T-helper 1 cell (primary cell): ENCODE results near the gene CAPZA2.
"Not testable (repeated sequence)": the region's sequence is repeated elsewhere in the genome, so short reads cannot be mapped to it uniquely, and the experiment has no call there.

Experiments used
- DNase-seq, 5 donors: peaks; one replicate each; pipeline ENCODE4 v3.0.0-alpha.2; 2012 to 2020

The CAPZA2 gene

DNA sequence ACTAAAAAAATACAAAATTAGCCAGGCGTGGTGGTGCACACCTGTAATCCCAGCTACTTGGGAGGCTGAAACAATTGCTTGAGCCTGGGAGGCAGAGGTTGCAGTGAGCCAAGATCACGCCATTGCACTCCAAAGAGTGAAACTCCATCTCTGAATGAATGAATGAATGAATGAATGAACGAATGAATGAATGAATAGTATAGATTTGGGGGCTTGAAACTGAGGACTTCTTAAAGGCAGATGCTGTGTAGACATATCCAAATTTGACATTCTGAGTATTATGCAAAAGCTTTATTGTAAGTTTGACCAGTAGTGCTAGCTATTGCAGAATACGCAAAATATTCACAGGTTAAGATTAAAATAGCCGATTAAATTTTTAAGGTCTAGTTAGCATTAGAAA is 60.2 kb downstream of the CAPZA2 start:
- DNase-seq, result no peak

GRCh38 chr7:116924741-116925140 is 62.4 kb downstream of the CAPZA2 start:
- DNase-seq, result no peak

DNA sequence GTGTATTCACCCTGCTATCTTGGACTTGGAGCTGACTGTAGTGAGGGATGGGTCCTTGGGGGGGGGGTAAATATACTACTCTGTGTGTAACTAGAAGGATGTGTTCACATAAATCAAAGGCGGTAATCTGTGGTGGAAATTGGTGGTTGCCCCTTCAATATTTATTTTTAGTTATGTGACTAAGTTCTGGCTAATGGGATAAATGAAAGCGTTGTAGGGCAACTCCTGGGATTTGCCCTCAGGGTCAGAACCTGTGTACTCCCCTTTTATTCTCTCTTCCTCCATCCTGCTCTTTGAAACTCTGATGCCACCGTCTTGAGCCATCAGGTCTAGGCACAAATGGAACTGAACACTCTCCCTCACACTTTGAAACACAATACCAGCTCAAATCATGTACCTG is 66.6 kb downstream of the CAPZA2 start:
- DNase-seq, result no peak

DNA sequence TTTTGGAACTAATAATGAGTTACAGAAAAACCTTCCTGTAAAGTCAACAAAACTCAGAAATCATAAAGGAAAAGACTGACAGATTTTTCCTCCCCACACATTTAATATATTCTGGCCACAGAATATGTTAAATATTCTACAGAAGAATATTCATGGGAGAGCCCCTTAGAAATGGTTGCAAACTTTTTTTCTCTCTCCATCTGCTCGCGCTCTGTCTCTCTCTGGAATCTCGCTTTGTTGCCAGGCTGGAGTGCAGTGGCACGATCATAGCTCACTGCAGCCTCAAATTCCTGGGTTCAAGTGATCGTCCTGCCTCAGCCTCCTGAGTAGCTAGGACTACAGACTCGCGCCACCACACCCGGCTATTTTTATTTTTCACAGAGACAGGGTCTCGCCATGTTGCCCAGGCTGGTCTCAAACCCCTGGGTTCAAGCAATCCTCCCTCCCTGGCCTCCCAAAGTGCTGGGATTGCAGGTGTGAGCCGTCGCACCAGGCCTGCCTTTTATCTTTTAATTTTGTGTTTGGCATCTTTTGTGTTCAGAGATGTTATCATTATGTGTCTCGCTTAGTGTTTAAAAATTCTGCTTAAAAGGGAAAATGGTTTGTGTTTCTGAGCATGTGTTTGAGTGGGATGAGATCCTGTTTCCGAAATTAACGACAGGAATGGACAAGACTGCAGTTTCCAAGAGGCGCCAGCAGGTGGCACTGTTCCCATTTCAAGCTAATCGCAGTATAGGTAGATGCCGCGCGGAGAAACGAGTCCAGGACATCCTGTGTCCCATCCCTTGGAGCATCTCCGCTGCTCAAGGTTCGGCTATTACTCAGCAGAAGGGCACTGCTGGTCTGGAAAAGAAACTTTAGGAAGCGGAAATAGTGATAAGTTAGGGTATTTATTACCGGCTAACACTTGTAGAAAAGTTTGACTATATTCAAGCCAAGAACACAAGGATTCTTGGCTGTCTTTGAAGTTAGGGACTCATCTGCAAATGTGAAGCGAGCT is 67.8 kb downstream of the CAPZA2 start:
- DNase-seq, result peak; percentile 45 to 76 (median 58)

DNA sequence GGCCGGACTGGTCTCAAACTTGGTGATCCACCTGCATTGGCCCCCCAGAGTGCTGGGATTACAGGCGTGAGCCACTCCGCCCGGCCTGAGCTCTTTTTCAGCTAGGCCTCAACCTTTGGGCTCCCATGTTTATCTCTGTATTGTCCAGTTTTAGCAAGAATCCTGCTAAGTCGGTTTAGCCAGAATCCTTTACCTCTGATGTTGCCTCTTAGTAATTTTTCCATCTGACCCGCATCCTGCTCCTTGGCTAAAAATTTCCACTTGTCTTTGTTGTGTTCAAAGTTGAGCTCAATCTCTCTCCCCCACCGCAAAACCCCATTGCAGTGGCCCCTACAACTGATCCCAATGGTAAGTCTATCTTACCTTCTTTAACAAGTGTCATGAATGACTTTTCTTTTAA is 70.2 kb downstream of the CAPZA2 start:
- no peak for DNase-seq

DNA sequence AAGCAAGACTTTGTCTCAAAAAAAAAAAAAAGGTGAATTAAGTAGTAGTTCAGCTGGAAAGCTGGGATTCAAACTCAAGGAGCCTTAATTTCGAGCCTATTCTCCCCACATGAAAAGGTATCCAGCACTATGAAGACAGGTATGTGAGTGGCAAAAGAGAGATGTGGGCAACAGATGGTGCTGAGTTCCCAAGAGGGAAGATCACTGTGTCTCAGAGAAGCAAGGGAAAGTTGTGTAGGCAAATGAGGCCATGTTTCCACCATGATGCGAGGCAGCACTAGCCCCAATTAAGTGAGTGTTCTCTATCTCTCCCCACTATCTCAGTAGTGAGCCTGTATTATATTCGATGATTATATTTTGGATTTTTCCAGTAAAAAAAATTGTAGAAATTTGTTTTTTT is 71.1 kb downstream of the CAPZA2 start:
- DNase-seq, result no peak

GRCh38 chr7:116934580-116934979 is 72.2 kb downstream of the CAPZA2 start:
- DNase-seq, result no peak

DNA sequence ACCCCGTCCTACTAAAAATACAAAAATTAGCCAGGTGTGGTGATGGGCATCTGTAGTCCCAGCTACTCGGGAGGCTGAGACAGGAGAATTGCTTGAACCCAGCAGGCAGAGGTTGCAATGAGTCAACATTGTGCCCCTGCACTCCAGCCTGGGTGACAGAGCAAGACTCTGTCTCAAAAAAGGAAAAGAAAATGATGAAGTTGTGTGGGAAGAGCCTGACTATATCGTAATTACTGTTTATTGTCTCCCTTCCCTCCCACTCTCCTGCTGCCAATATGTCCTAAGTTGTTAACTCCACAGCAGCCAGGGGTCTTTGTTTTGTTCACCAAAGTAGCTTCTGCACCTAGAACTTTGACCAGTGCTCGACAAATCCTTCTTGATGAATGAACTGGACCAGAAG is 74.5 kb downstream of the CAPZA2 start:
- not testable (repeated sequence) for DNase-seq

DNA sequence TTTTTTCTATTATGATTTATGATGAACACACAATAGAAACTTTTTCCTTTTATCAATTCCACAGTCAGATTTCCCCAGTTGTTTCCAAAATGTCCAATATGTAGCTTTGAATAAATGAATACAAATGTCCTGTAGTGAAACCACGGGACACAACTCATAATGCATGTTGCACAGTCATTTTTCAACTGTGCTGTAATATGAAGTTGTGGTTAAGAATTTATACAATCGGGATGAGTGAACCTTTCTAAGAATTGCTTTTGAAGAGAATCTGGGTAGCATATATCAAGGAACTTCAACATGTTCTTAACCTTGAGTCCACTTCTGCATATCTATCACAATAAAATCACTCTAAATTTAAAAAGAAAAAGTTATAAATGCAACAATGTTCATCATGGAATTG is 76.3 kb downstream of the CAPZA2 start:
- DNase-seq, result no peak

DNA sequence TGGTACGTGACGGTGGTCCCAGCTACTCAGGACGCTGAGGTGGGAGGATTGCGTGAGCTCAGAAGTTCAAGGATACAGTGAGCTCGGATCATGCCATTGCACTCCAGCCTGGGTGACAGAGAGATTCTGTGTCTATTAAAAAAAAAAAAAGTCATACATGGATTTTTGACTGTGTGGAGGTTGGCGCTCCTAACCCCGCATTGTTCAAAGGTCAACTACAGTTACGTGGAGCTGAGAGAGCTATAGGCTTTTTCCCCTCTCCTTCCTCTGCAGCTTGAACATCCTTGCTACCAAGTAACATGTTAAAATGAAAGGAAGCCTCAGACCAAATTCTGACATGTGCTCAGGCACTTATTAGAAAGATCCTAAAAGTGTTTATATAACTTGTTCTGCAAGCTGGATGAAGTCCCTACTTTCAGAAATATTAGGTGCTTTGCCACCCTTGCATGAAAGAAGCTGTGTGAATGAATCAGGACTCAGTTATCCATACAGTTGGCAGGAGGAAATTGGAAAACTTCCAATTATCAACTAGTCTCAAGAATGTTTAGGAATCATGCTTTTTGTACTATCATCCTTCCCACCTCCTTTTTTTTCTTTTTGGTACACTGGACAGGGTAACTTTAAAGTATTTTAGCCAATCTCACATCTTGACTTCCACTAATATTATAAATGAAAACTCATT is 78.4 kb downstream of the CAPZA2 start:
- DNase-seq, result no peak

- DNase-seq, result no peak
Measured at GRCh38 chr7:116942504-116942903, 80.1 kb downstream of the CAPZA2 start.

DNA sequence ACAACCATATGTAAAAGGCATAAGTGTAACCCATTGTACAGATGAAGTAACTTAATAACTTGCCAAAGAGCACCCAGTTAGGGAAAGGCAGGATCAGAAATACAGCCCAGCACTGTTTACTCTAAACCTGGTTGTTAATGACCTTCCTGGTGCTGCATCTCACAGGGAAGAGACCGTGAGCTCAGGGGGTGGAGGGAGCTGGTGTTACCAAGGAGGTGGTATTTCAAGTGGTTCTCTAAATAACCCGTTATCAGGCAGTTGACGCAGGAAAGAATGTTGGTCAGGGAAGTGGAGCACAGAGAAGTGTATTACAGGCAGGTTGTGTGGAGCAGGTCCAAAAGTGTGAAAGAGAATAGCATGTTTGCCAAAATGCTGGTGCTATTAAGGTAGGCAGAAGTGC is 86.5 kb downstream of the CAPZA2 start:
- DNase-seq, result no peak

- DNase-seq, result no peak
Measured at GRCh38 chr7:116949941-116950801, 87.8 kb downstream of the CAPZA2 start.

GRCh38 chr7:116950889-116951351 is 88.5 kb downstream of the CAPZA2 start:
- DNase-seq, result no peak

GRCh38 chr7:116951366-116952292 is 89.2 kb downstream of the CAPZA2 start:
- DNase-seq, result no peak

DNA sequence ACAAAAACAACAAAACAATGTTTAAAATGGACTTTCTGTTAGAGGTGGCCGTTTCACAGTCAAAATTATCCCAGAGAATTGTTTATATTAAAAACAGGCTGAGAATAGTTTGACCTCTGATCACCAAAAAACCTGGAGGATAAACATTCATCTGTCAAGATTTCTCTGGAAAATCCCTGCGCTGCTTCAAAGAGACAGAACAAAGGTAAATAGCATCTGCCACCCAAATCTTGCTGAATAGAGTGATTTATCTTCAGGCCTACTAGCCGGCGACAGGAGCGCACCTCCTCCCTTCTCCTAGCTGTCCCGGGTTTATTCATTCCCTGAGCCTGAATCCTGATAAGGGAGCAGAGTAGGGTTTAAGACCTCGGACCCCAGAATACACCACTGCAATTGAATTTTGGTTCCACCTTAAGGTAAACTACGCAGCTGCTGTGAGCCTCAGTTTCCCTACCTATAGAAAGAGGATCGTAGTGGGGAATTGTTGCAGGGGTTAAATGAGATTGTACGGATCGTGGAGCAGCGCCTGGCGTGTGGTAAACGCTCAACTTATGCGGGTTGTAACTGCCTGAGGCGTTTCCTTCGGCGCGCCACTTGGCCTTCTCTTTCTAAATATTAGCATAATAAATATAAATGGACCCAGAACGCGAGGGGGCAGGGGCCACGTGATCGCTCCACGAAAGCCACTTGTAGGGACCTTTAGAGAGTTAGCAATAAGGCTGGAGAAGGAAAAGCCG is 90.4 kb downstream of the CAPZA2 start:
- DNase-seq, result peak in 1 of 5 donors; percentile 35

- peak; percentile 26 to 62 (median 51) for DNase-seq
Measured at GRCh38 chr7:116953372-116953905, 91.1 kb downstream of the CAPZA2 start, which contains the start of gene ST7. ST7 (plus strand) TSS chr7:116953501; CDS start chr7:116953541, 40 bp downstream.

GRCh38 chr7:116953906-116954838 is 91.8 kb downstream of the CAPZA2 start:
- DNase-seq, result peak in 3 of 5 donors; percentile 13 to 25 (median 17)

GRCh38 chr7:116955340-116955739 is 93.0 kb downstream of the CAPZA2 start:
- no peak for DNase-seq
